ENCODE measurements around the gene MSMO1.

Gene MSMO1

DNA sequence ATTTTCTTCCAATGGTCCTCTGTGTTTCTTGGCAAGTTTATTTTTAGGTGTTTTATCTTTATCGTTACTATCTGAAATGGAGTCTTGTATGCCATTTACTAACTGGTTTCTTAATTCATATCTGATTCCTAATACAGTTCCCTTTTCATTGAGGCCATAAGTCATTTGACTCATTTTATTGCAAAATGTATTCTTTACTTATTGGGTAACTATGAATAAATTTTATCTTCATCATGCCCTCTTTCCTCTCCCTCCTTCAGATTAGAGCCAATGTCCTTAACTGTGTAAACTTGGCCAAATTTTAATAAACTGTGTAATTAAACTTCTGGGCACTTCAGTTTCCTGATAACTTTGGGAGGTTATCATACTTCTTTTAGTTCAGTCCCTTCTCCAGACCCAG, 19.3 kb upstream of the MSMO1 start:
- Histone ChIP-seq H3K9me2 (replicated peaks; ENCODE audit: insufficient read depth, low read length) (no peaks in the 10 kb centered on the region), H2AFZ (ENCODE audit: low read depth, low read length, severe bottlenecking) (no peak overlapping the region), H3K9me3 (ENCODE audit: insufficient read depth, low read length) (no peaks in the 10 kb centered on the region), H3K9ac (ENCODE audit: low read length) (no peak overlapping the region), H3K79me2 (ENCODE audit: insufficient read depth, low read length) (no peaks in the 10 kb centered on the region), H3K27ac (ENCODE audit: low read depth, low read length) (no peak overlapping the region), H3F3A (ENCODE audit: insufficient read depth) (no peaks in the 10 kb centered on the region), H4K20me1 (ENCODE audit: low read depth, low read length) (no peaks in the 10 kb centered on the region), H3K27me3 (ENCODE audit: low read length) (no peaks in the 10 kb centered on the region), H3K4me2 (ENCODE audit: low read depth, low read length, poor library complexity, severe bottlenecking) (no peak overlapping the region), H3K4me3 (ENCODE audit: insufficient read depth, low read length, poor library complexity, severe bottlenecking) (no peak overlapping the region), H3K36me3 (ENCODE audit: low read length) (peaks cover 3% of the 10 kb centered on the region; the same call in 1 of the 2 replicates)
- TF ChIP-seq, protein P1, sequence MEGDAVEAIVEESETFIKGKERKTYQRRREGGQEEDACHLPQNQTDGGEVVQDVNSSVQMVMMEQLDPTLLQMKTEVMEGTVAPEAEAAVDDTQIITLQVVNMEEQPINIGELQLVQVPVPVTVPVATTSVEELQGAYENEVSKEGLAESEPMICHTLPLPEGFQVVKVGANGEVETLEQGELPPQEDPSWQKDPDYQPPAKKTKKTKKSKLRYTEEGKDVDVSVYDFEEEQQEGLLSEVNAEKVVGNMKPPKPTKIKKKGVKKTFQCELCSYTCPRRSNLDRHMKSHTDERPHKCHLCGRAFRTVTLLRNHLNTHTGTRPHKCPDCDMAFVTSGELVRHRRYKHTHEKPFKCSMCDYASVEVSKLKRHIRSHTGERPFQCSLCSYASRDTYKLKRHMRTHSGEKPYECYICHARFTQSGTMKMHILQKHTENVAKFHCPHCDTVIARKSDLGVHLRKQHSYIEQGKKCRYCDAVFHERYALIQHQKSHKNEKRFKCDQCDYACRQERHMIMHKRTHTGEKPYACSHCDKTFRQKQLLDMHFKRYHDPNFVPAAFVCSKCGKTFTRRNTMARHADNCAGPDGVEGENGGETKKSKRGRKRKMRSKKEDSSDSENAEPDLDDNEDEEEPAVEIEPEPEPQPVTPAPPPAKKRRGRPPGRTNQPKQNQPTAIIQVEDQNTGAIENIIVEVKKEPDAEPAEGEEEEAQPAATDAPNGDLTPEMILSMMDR (IDR thresholded peaks at IDR 0.05; ENCODE audit: insufficient read depth, low read length, poor library complexity, severe bottlenecking): no peak
- no peak for TF ChIP-seq EZH2phosphoT487 (conservative IDR thresholded peaks at IDR 0.05; ENCODE audit: low read length)

- Histone ChIP-seq H3K79me2 (ENCODE audit: insufficient read depth, low read length) (no peaks in the 10 kb centered on the region), H4K20me1 (ENCODE audit: low read depth, low read length) (no peaks in the 10 kb centered on the region)
Measured at GRCh38 chr4:165308606-165309005, 18.9 kb upstream of the MSMO1 start.

DNA sequence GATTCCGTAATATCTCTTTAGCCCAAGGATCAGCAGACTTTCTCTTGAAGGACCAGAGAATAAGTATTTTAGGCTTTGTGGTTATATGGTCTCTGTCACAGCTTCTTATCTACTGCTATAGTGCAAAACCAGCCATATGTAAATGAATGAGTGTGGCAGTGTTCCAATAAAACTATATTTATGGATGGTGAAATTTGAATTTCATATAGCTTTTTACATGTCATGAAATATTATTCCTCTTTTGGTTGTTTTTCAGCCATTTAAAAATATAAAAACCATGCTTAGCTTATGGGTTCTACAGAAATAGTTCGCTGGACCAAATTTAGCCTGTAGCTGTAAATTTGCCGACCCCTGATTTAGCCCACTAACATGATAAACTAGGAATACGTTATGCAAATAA, 18.0 kb upstream of the MSMO1 start:
- Histone ChIP-seq H3K79me2 (ENCODE audit: insufficient read depth, low read length) (no peaks in the 10 kb centered on the region), H3K27me3 (ENCODE audit: low read length) (no peaks in the 10 kb centered on the region), H3K9me2 (replicated peaks; ENCODE audit: insufficient read depth, low read length) (no peaks in the 10 kb centered on the region), H3K27ac (ENCODE audit: low read depth, low read length) (no peak overlapping the region), H3K36me3 (ENCODE audit: low read length) (peaks cover 14% of the 10 kb centered on the region; the same call in 1 of the 2 replicates), H3K9me3 (ENCODE audit: insufficient read depth, low read length) (no peaks in the 10 kb centered on the region), H3K4me2 (ENCODE audit: low read depth, low read length, poor library complexity, severe bottlenecking) (no peak overlapping the region), H3F3A (ENCODE audit: insufficient read depth) (no peaks in the 10 kb centered on the region), H3K9ac (ENCODE audit: low read length) (no peak overlapping the region), H3K4me3 (ENCODE audit: insufficient read depth, low read length, poor library complexity, severe bottlenecking) (no peak overlapping the region), H4K20me1 (ENCODE audit: low read depth, low read length) (no peaks in the 10 kb centered on the region), H2AFZ (ENCODE audit: low read depth, low read length, severe bottlenecking) (no peak overlapping the region)
- TF ChIP-seq EZH2phosphoT487 (conservative IDR thresholded peaks at IDR 0.05; ENCODE audit: low read length): no peak
- TF ChIP-seq, protein P1 (IDR thresholded peaks at IDR 0.05; ENCODE audit: insufficient read depth, low read length, poor library complexity, severe bottlenecking): no peak

More at GRCh38 chr4:165308606-165309005, 18.9 kb upstream of the MSMO1 start:
- no peaks in the 10 kb centered on the region for H3K9me3 ChIP-seq (ENCODE audit: insufficient read depth, low read length)
- no peaks in the 10 kb centered on the region for H3K9me2 ChIP-seq (replicated peaks; ENCODE audit: insufficient read depth, low read length)
- no peak for TF ChIP-seq EZH2phosphoT487 (conservative IDR thresholded peaks at IDR 0.05; ENCODE audit: low read length)
- TF ChIP-seq, protein P1 (IDR thresholded peaks at IDR 0.05; ENCODE audit: insufficient read depth, low read length, poor library complexity, severe bottlenecking): no peak
- no peak overlapping the region for H3K4me2 ChIP-seq (ENCODE audit: low read depth, low read length, poor library complexity, severe bottlenecking)
- no peaks in the 10 kb centered on the region for H3K27me3 ChIP-seq (ENCODE audit: low read length)
- H3K36me3 ChIP-seq (ENCODE audit: low read length): peaks cover 7% of the 10 kb centered on the region; the same call in 1 of the 2 replicates
- H3K27ac ChIP-seq (ENCODE audit: low read depth, low read length): no peak overlapping the region
- no peak overlapping the region for H3K4me3 ChIP-seq (ENCODE audit: insufficient read depth, low read length, poor library complexity, severe bottlenecking)
- no peaks in the 10 kb centered on the region for H3F3A ChIP-seq (ENCODE audit: insufficient read depth)
- no peak overlapping the region for H2AFZ ChIP-seq (ENCODE audit: low read depth, low read length, severe bottlenecking)
- no peak overlapping the region for H3K9ac ChIP-seq (ENCODE audit: low read length)
